HepG2 (cell line): Measurements from ENCODE around the gene PTPRN. TPM values are rescaled to one million over a fixed set of nuclear protein-coding genes. Genes with fewer than 3 reads are reported as not detected.

ENCODE experiments used
- ATAC-seq: fragments of 200-7000 bp; cut with Tn5 transposase; 3 replicates; pipeline ENCODE4 v1.9.1; 2020; ENCODE audit warnings: mild to moderate bottlenecking, moderate library complexity
- BruUV-seq: library from RNA; stranded (reverse); fragments of 400-500 nt; replicated peaks from 2 replicates; lab custom pipeline; 2021; lab: Mats Ljungman, UMichigan
- CTCF ChIA-PET: fragments of 300-600 bp; formaldehyde crosslinking; extraction: SDS; loops from one replicate; lab custom pipeline; 2021; ENCODE audit warnings: low total read pairs, inconsistent platforms, low intra/inter-chr PET ratio; lab: Yijun Ruan, JAX
- POLR2A ChIA-PET: fragments of 350-600 bp; sonication (Branson Sonifier 250); formaldehyde crosslinking; loops from one replicate; lab custom pipeline; 2020; ENCODE audit warnings: antibody characterized with exemption, inconsistent platforms; lab: Yijun Ruan, JAX
- DNase-seq: peaks from one replicate; pipeline ENCODE4 v3.0.0-alpha.2; 2015; ENCODE audit warnings: low spot score
- FAIRE-seq: peaks from 3 replicates; lab custom pipeline; 2011; peaks lifted over from hg19 to GRCh38; lab: Jason Lieb, UNC
- H2AFZ ChIP-seq: one replicate; pipeline ENCODE4 v1.6.1; 2011; ENCODE audit warnings: low read length, inconsistent platforms
- H3K27ac ChIP-seq: fragments of 300-600 bp; 3 replicates; pipeline ENCODE4 v1.8.0; 2011; ENCODE audit warnings: mixed run types, mild to moderate bottlenecking, mixed read lengths, low read length, inconsistent platforms; ENCODE audit not compliant: insufficient read depth; ENCODE audit errors: extremely low read length
- H3K27me3 ChIP-seq, 2 experiments: fragments of 200-600 bp in 1 of 2; 2 replicates in 1 of 2; 3 replicates in 1 of 2; pipeline versions ENCODE4 v1.6.0 to v1.8.0; 2011; ENCODE audit warnings: low read length in 2 of 2, mild to moderate bottlenecking in 2 of 2, moderate library complexity in 2 of 2, inconsistent platforms in 1 of 2; ENCODE audit not compliant: insufficient read depth in 2 of 2, control insufficient read depth in 1 of 2
- H3K36me3 ChIP-seq, 2 experiments: fragments of 200-600 bp in 1 of 2; replicated peaks in 1 of 2; 2 replicates in 1 of 2; 3 replicates in 1 of 2; pipeline versions ENCODE4 v1.5.1 to v1.8.0; 2011; ENCODE audit warnings: low read length in 2 of 2, inconsistent platforms in 1 of 2; ENCODE audit not compliant: insufficient read depth in 2 of 2, control insufficient read depth in 1 of 2
- H3K4me1 ChIP-seq: 2 replicates; pipeline ENCODE4 v1.5.1; 2012; ENCODE audit warnings: low read length, inconsistent platforms; ENCODE audit not compliant: insufficient read depth
- H3K4me2 ChIP-seq: 2 replicates; pipeline ENCODE4 v1.6.0; 2011; ENCODE audit warnings: low read depth, low read length, inconsistent platforms
- H3K4me3 ChIP-seq, 3 experiments: fragments of 200-600 bp in 1 of 3; sonication (generic), shearing (Covaris generic) in 1 of 3; replicated peaks in 1 of 3; 2 replicates each; pipeline ENCODE4 v1.5.1; 2011 to 2016; ENCODE audit warnings: low read length in 3 of 3, inconsistent platforms in 2 of 3, low read depth in 2 of 3, mild to moderate bottlenecking in 2 of 3, control low read depth in 1 of 3, mixed read lengths in 1 of 3; ENCODE audit not compliant: insufficient read depth in 1 of 3
- H3K79me2 ChIP-seq: one replicate; pipeline ENCODE4 v1.6.1; 2011; ENCODE audit warnings: low read length, inconsistent platforms; ENCODE audit not compliant: insufficient read depth
- H3K9ac ChIP-seq: 2 replicates; pipeline ENCODE4 v1.6.0; 2011; ENCODE audit warnings: mild to moderate bottlenecking, low read depth, low read length, inconsistent platforms; ENCODE audit not compliant: insufficient read depth
- H3K9me3 ChIP-seq: 2 replicates; pipeline ENCODE4 v1.5.1; 2012; ENCODE audit warnings: mild to moderate bottlenecking, low read length
- H4K20me1 ChIP-seq: 2 replicates; pipeline ENCODE4 v1.6.0; 2011; ENCODE audit warnings: inconsistent platforms, mild to moderate bottlenecking, low read length, moderate library complexity; ENCODE audit not compliant: insufficient read depth
- ELF3 ChIP-seq: IDR thresholded peaks from 2 replicates; pipeline ENCODE4 v1.6.1; 2016; ENCODE audit warnings: missing genetic modification reagents, missing compliant biosample characterization
- GABPA ChIP-seq, 2 experiments: IDR thresholded peaks; 2 replicates each; pipeline ENCODE4 v1.6.1; 2011 to 2016; ENCODE audit warnings: low read depth in 2 of 2, low read length in 1 of 2, missing biosample characterization in 1 of 2, missing genetic modification characterization in 1 of 2
- HDAC6 ChIP-seq: fragments of 200-600 bp; sonication (generic); IDR thresholded peaks from 2 replicates; pipeline ENCODE4 v1.7.0; 2017; ENCODE audit warnings: mild to moderate bottlenecking, antibody characterized with exemption, low read length, low read depth
- KAT7 ChIP-seq: IDR thresholded peaks from 2 replicates; pipeline ENCODE4 v1.6.1; 2018; ENCODE audit warnings: borderline replicate concordance, missing compliant biosample characterization
- KLF12 ChIP-seq: sonication (generic); formaldehyde crosslinking; IDR thresholded peaks from 2 replicates; pipeline ENCODE4 v1.4.0; 2020; ENCODE audit warnings: missing genetic modification reagents, borderline replicate concordance
- KLF6 ChIP-seq: IDR thresholded peaks from 2 replicates; pipeline ENCODE4 v1.8.0; 2016; ENCODE audit warnings: missing biosample characterization, missing genetic modification reagents
- MAZ ChIP-seq, 2 experiments: sonication (generic) in 1 of 2; formaldehyde crosslinking in 1 of 2; IDR thresholded peaks; 2 replicates each; pipeline versions ENCODE4 v1.5.0 to v1.6.1; 2012 to 2020; ENCODE audit warnings: low read depth in 2 of 2, mild to moderate bottlenecking in 2 of 2, borderline replicate concordance in 1 of 2, improper control_type of control experiment in 1 of 2, low read length in 1 of 2, missing genetic modification reagents in 1 of 2, moderate library complexity in 1 of 2
- RERE ChIP-seq: IDR thresholded peaks from 2 replicates; pipeline ENCODE4 v1.6.1; 2016; ENCODE audit warnings: low read depth, missing genetic modification reagents, missing compliant biosample characterization
- U2AF2 ChIP-seq: fragments of 200-400 bp; formaldehyde crosslinking; IDR thresholded peaks from 2 replicates; pipeline ENCODE4 v1.6.1; 2017; ENCODE audit warnings: low read depth, mild to moderate bottlenecking, low read length
- ZGPAT ChIP-seq: IDR thresholded peaks from 2 replicates; pipeline ENCODE4 v1.6.1; 2016; ENCODE audit warnings: mild to moderate bottlenecking
- ZNF20 ChIP-seq: sonication (generic); formaldehyde crosslinking; IDR thresholded peaks from 2 replicates; pipeline ENCODE4 v1.4.0; 2020; ENCODE audit warnings: mild to moderate bottlenecking, moderate library complexity, missing genetic modification reagents
- ZNF354B ChIP-seq: sonication (generic); formaldehyde crosslinking; IDR thresholded peaks from 2 replicates; pipeline ENCODE4 v1.8.0; 2022; ENCODE audit warnings: mild to moderate bottlenecking, missing genetic modification reagents
- ZNF460 ChIP-seq: sonication (generic); formaldehyde crosslinking; IDR thresholded peaks from 2 replicates; pipeline ENCODE4 v1.5.1; 2020; ENCODE audit warnings: missing genetic modification reagents, mild to moderate bottlenecking, borderline replicate concordance
- ZNF772 ChIP-seq: sonication (generic); formaldehyde crosslinking; IDR thresholded peaks from 2 replicates; pipeline ENCODE4 v1.5.0; 2020; ENCODE audit warnings: mild to moderate bottlenecking, missing genetic modification reagents
- ZNF850 ChIP-seq: sonication (generic); formaldehyde crosslinking; conservative IDR thresholded peaks from 2 replicates; pipeline ENCODE4 v1.9.0; 2021; ENCODE audit warnings: mild to moderate bottlenecking, missing genetic modification reagents
- WGBS: methylation state at CpG from one replicate; pipeline ENCODE4 v1.1.6; 2017; ENCODE audit warnings: low lambda C conversion rate; 5-methylcytosine and 5-hydroxymethylcytosine counted together
- in situ Hi-C: cut with HindIII; loops from 2 replicates; pipeline ENCODE4 v1.10.0; 2017; ENCODE audit warnings: low pct_unique_long_range_greater_than_20kb; ENCODE audit not compliant: extremely low pct_ligation_motif_present
- intact Hi-C: fragments of 100-400 bp; cut with micrococcal nuclease; formaldehyde crosslinking; loops from one replicate; pipeline ENCODE4 v1.10.0; 2022; ENCODE audit not compliant: unreplicated experiment
- polyA plus RNA-seq, 8 experiments: library from polyadenylated mRNA; depleted of rRNA in 3 of 8; stranded (reverse) in 7 of 8; unstranded in 1 of 8; fragments of >200 nt; fragmentation: Illumina TruSeq in 4 of 8; extraction: Trizol in 4 of 8; gene quantifications; 2 replicates each; pipeline versions ENCODE4 v1.2.1 to v1.2.3, GENCODE V29; 2011 to 2016; ENCODE audit warnings: low read depth in 4 of 8, missing spikeins in 1 of 8, mixed read lengths in 1 of 8; ENCODE audit not compliant: insufficient read depth in 1 of 8
- total RNA-seq, 5 experiments: library from RNA; depleted of rRNA; stranded (reverse); fragments of >200 nt; fragmentation: Illumina TruSeq; extraction: Trizol; gene quantifications; 2 replicates each; pipeline ENCODE4 v1.2.3, GENCODE V29; 2016; ENCODE audit warnings: low read depth in 1 of 5

Gene PTPRN
- total and polyA plus RNA-seq, 2 of the 13 experiments (the other 11 are each of a cell fraction or from before 2014, with no cell fraction given): 0.26 TPM; not detected in 1

GRCh38 chr2:219279151-219279915 lies 29.9 kb downstream of the PTPRN start, which contains the start of gene DNAJB2:
Gene DNAJB2 (plus strand): TSS chr2:219279366. CDS start chr2:219279834, 468 bp downstream.
- H3K79me2 ChIP-seq: no peaks in the 10 kb centered on the region
- 0 out of 5 replicates have a peak, but pooled peaks cover 0 to under 1% of the 10 kb centered on the region in 2 experiments for H3K27me3 ChIP-seq
- DNase-seq: peak; percentile 93
- H4K20me1 ChIP-seq: no peaks in the 10 kb centered on the region
- H3K4me1 ChIP-seq: peaks cover 33% of the 10 kb centered on the region
- H3K4me3 ChIP-seq: peak within 1 kb of the TSS; percentile 59 to 77 (median 73)
- peak; percentile 92 for ATAC-seq
- H3K9ac ChIP-seq: peak within 1 kb of the TSS; percentile 80
- 46% methylated on average over 20 of the region's 65 CpGs for WGBS
- peak within 1 kb of the TSS; percentile 62 for H3K27ac ChIP-seq
- H2AFZ ChIP-seq: peak within 1 kb of the TSS; percentile 66
- ChIA-PET CTCF (interaction anchor here (1.6 to 5.4 kb wide), 3 partner anchors 15 to 120 kb away, joined by 4 to 88 read pairs (median 28); no protein-coding TSS in a partner anchor), POLR2A (interaction anchor here (0.7 to 3.3 kb wide), 22 partner anchors 8 to 277 kb away, joined by 3 to 70 read pairs (median 10); partner anchors contain the start of genes ABCB6, ANKZF1, ATG9A and CNPPD1)
- in situ Hi-C loops: no loop called here
- peak; percentile 74 for FAIRE-seq
- no peaks in the 10 kb centered on the region for H3K9me3 ChIP-seq
- no TSS peak for BruUV-seq
- H3K4me2 ChIP-seq: peak within 1 kb of the TSS; percentile 96
- intact Hi-C loops: loop anchor here (1.0 kb wide), 2 partner anchors 15 to 30 kb away; no protein-coding TSS in a partner anchor
- peaks cover 2 to 10% of the 10 kb centered on the region in 2 experiments; a peak in 4 of 5 replicates for H3K36me3 ChIP-seq
- TF ChIP-seq HDAC6 (no peak), KLF12 (CRISPR knock-in tag) (no peak), ZNF354B (CRISPR knock-in tag) (no peak), ZNF772 (CRISPR knock-in tag) (peak; percentile 67), ZNF460 (CRISPR knock-in tag) (no peak), KAT7 (CRISPR knock-in tag) (peak; percentile 86), GABPA (IDR thresholded peaks at IDR 0.05; ENCODE audit: low read depth, low read length) (no peak), GABPA (CRISPR knock-in tag; IDR thresholded peaks at IDR 0.05; ENCODE audit: low read depth) (peak; percentile 56; the same call in 1 of the 2 replicates), KLF6 (peak; percentile 94), ZNF20 (CRISPR knock-in tag) (no peak), ELF3 (peak; percentile 85; the same call in 1 of the 2 replicates), U2AF2 (no peak), ZNF850 (CRISPR knock-in tag) (no peak), ZGPAT (peak; percentile 95), RERE (no peak), MAZ (IDR thresholded peaks at IDR 0.05; ENCODE audit: borderline replicate concordance, low read depth, low read length) (peak; percentile 98), MAZ (CRISPR knock-in tag; IDR thresholded peaks at IDR 0.05; ENCODE audit: low read depth) (peak; percentile 99)
